ENCODE results near the gene KAT2A. TPM values are rescaled to one million over a fixed set of nuclear protein-coding genes. Genes with fewer than 3 reads are reported as not detected.

The KAT2A gene
- polyA plus RNA-seq, 3 donors, result 1.9 to 68.7 (median 2.0) TPM

DNA sequence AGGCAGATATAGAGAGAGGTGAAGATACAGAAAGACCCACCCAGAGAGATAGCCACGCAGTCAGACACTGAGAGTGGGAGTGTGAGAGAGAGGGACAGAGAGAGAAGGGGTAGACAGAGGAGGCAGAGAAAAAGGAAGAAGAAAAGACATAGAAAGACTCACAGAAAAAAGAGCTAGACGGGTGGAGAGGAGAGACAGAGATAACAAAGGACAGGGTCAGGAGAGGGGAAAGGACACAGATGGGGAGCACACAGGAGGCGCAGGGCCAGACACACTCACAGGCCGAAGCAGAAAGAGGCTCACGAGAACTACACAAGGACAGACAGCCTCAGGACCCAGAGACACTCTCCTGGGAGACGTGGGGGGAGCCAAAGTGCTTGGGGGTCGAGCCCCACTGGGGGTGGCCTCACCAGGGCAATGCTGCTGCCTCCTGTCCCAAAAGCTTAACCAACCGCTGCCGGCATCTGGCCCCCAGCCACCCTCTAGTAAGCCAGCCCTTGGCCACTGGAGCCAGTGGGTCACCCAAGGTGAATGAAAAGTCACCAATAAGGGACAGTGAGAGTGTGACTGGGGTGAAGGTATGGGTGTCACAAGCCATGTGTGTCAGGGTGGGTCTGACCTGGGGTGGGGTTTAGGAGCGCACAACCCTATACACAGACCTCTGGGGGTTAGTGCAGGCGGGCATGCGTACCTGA is 26.6 kb downstream of the KAT2A start:
- Mint-ChIP-seq H3K27ac (no peak overlapping the region), H3K4me3 (no peak overlapping the region), H3K36me3 (no peaks in the 10 kb centered on the region), H3K9me3 (no peaks in the 10 kb centered on the region), H3K4me1 (peaks cover 10% of the 10 kb centered on the region), H3K27me3 (ENCODE audit: low read depth in 3 of 3) (peaks cover 23 to 31% (median 28%) of the 10 kb centered on the region in 3 donors)
- Histone ChIP-seq H3K4me2 (replicated peaks; ENCODE audit: extremely low read depth, low read length, poor library complexity, severe bottlenecking) (no peak overlapping the region), H3K9ac (ENCODE audit: insufficient read depth, low read length, poor library complexity, severe bottlenecking) (no peak overlapping the region), H2AFZ (ENCODE audit: insufficient read depth, low read depth, low read length, poor library complexity, severe bottlenecking) (no peak overlapping the region), H3K36me3 (replicated peaks in 1 of 2; ENCODE audit: control insufficient read depth in 1 of 2, insufficient read depth in 2 of 2, low read length in 2 of 2) (no peaks in the 10 kb centered on the region), H3K27me3 (ENCODE audit: control insufficient read depth in 2 of 2, insufficient read depth in 2 of 2, low read length in 2 of 2) (peaks cover 13 to 24% of the 10 kb centered on the region in 2 donors), H3K4me3 (replicated peaks in 1 of 3; ENCODE audit: low read depth in 2 of 3, low read length in 3 of 3) (no peak overlapping the region), H4K20me1 (ENCODE audit: insufficient read depth, low read length) (no peaks in the 10 kb centered on the region), H3K79me2 (ENCODE audit: insufficient read depth, low read length) (no peaks in the 10 kb centered on the region), H3K4me1 (ENCODE audit: control insufficient read depth in 1 of 2, insufficient read depth in 2 of 2, low read length in 2 of 2) (peaks cover 6 to 7% of the 10 kb centered on the region in 2 donors), H3K27ac (ENCODE audit: low read depth in 1 of 2, low read length in 2 of 2) (no peak overlapping the region), H3K9me3 (replicated peaks in 1 of 2; ENCODE audit: control insufficient read depth in 1 of 2, insufficient read depth in 1 of 2, low read length in 2 of 2) (no peaks in the 10 kb centered on the region)
- 86% methylated on average over 4 of the region's 12 CpGs for WGBS (ENCODE audit: insufficient coverage)
- TF ChIP-seq, protein P1, sequence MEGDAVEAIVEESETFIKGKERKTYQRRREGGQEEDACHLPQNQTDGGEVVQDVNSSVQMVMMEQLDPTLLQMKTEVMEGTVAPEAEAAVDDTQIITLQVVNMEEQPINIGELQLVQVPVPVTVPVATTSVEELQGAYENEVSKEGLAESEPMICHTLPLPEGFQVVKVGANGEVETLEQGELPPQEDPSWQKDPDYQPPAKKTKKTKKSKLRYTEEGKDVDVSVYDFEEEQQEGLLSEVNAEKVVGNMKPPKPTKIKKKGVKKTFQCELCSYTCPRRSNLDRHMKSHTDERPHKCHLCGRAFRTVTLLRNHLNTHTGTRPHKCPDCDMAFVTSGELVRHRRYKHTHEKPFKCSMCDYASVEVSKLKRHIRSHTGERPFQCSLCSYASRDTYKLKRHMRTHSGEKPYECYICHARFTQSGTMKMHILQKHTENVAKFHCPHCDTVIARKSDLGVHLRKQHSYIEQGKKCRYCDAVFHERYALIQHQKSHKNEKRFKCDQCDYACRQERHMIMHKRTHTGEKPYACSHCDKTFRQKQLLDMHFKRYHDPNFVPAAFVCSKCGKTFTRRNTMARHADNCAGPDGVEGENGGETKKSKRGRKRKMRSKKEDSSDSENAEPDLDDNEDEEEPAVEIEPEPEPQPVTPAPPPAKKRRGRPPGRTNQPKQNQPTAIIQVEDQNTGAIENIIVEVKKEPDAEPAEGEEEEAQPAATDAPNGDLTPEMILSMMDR (IDR thresholded peaks at IDR 0.05), result no peak
- DNase-seq, result no peak
- intact Hi-C loops (cut with micrococcal nuclease), result no loop called here

DNA sequence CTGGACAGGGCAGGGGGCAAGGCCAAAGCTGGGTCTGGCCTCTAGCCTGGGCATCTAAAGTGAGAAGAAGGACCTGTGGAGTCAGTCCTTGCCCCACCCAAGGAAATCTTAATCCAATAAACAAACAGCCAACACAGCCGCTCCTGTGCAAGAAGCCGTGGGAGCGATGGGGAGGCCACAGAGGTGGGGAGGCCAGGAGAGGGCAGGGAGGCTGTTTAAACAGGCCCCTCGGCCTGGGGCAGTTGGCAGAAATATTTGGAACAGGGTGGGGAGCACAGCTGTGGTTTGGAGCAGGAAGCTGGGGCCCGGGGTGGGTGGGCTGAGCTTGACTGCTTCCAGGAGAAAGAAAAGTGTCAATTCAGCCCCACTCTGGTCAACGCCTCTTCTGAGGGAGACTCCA is 28.2 kb downstream of the KAT2A start:
- H3K9me3 Mint-ChIP-seq, result no peaks in the 10 kb centered on the region

More for the DNA sequence above, 28.2 kb downstream of the KAT2A start:
- DNase-seq, result no peak
- TF ChIP-seq, protein P1 (IDR thresholded peaks at IDR 0.05), result no peak
- Histone ChIP-seq H4K20me1 (ENCODE audit: insufficient read depth, low read length) (no peaks in the 10 kb centered on the region), H3K4me1 (ENCODE audit: control insufficient read depth in 1 of 2, insufficient read depth in 2 of 2, low read length in 2 of 2) (peaks cover 2 to 4% of the 10 kb centered on the region in 2 donors), H3K27me3 (ENCODE audit: control insufficient read depth in 2 of 2, insufficient read depth in 2 of 2, low read length in 2 of 2) (peaks cover 11 to 14% of the 10 kb centered on the region in 2 donors), H3K27ac (ENCODE audit: low read depth in 1 of 2, low read length in 2 of 2) (no peak overlapping the region), H3K36me3 (replicated peaks in 1 of 2; ENCODE audit: control insufficient read depth in 1 of 2, insufficient read depth in 2 of 2, low read length in 2 of 2) (no peaks in the 10 kb centered on the region), H3K4me2 (replicated peaks; ENCODE audit: extremely low read depth, low read length, poor library complexity, severe bottlenecking) (no peak overlapping the region), H2AFZ (ENCODE audit: insufficient read depth, low read depth, low read length, poor library complexity, severe bottlenecking) (no peak overlapping the region), H3K4me3 (replicated peaks in 1 of 3; ENCODE audit: low read depth in 2 of 3, low read length in 3 of 3) (no peak overlapping the region), H3K9me3 (replicated peaks in 1 of 2; ENCODE audit: control insufficient read depth in 1 of 2, insufficient read depth in 1 of 2, low read length in 2 of 2) (no peaks in the 10 kb centered on the region), H3K9ac (ENCODE audit: insufficient read depth, low read length, poor library complexity, severe bottlenecking) (no peak overlapping the region), H3K79me2 (ENCODE audit: insufficient read depth, low read length) (no peaks in the 10 kb centered on the region)
- Mint-ChIP-seq H3K27ac (no peak overlapping the region), H3K4me3 (no peak overlapping the region), H3K27me3 (ENCODE audit: low read depth in 3 of 3) (peaks cover 14 to 21% (median 20%) of the 10 kb centered on the region in 3 donors), H3K36me3 (no peaks in the 10 kb centered on the region), H3K4me1 (peaks cover 7% of the 10 kb centered on the region)
- intact Hi-C loops (cut with micrococcal nuclease), result no loop called here
- 0% methylated on average over 1 of the region's 6 CpGs for WGBS (ENCODE audit: insufficient coverage)

All from CD14-positive monocyte (primary cell).